CD4-positive, alpha-beta T cell (primary cell): ENCODE data around the gene EXOG. TPM values are rescaled to one million over a fixed set of nuclear protein-coding genes. Genes with fewer than 3 reads are reported as not detected.

Source experiments
- ATAC-seq: fragments of 200-7000 bp; cut with Tn5 transposase; one replicate; pipeline ENCODE4 v1.10.0; 2022; ENCODE audit warnings: mild to moderate bottlenecking; ENCODE audit not compliant: poor library complexity
- CTCF ChIA-PET: fragments of 350-600 bp; sonication (Branson Sonifier 250); formaldehyde crosslinking; loops from one replicate; lab custom pipeline; 2021; ENCODE audit warnings: antibody characterized with exemption, inconsistent platforms; lab: Charles Lee
- POLR2A ChIA-PET: fragments of 350-600 bp; sonication (Branson Sonifier 250); formaldehyde crosslinking; loops from one replicate; lab custom pipeline; 2021; ENCODE audit warnings: antibody characterized with exemption, inconsistent platforms; lab: Charles Lee
- DNase-seq, 14 experiments: peaks; one replicate each; pipeline ENCODE4 v3.0.0-alpha.2; 2013 to 2020; ENCODE audit warnings: mixed read lengths in 2 of 14
- H3K27ac ChIP-seq, 2 donors: one replicate each; pipeline versions ENCODE4 v1.5.1 to v1.7.0; 2013; ENCODE audit warnings: low read length in 2 of 2, low read depth in 1 of 2, mild to moderate bottlenecking in 1 of 2
- H3K27me3 ChIP-seq, 2 experiments: 1 replicate in 1 of 2; 2 replicates in 1 of 2; pipeline versions ENCODE4 v1.6.1 to v1.7.0; 2013; ENCODE audit warnings: low read length in 2 of 2, control low read depth in 1 of 2, mild to moderate bottlenecking in 1 of 2, moderate library complexity in 1 of 2; ENCODE audit not compliant: insufficient read depth in 2 of 2, control insufficient read depth in 1 of 2
- H3K36me3 ChIP-seq: one replicate; pipeline ENCODE4 v1.6.1; 2013; ENCODE audit warnings: low read length, control low read depth; ENCODE audit not compliant: insufficient read depth
- H3K4me1 ChIP-seq: one replicate; pipeline ENCODE4 v1.6.1; 2013; ENCODE audit warnings: low read length, control low read depth; ENCODE audit not compliant: insufficient read depth
- H3K4me3 ChIP-seq: one replicate; pipeline ENCODE4 v1.5.1; 2013; ENCODE audit warnings: mild to moderate bottlenecking, low read length, moderate library complexity
- H3K9me3 ChIP-seq, 2 experiments: 1 replicate in 1 of 2; 2 replicates in 1 of 2; pipeline versions ENCODE4 v1.6.1 to v1.7.0; 2013; ENCODE audit warnings: low read length in 2 of 2, mild to moderate bottlenecking in 2 of 2, control low read depth in 1 of 2, moderate library complexity in 1 of 2; ENCODE audit not compliant: control insufficient read depth in 1 of 2, insufficient read depth in 1 of 2
- H3K27ac Mint-ChIP-seq: one replicate; pipeline ENCODE4 v1.8.0; 2020; ENCODE audit warnings: mixed read lengths
- H3K27me3 Mint-ChIP-seq: one replicate; pipeline ENCODE4 v1.8.0; 2021; ENCODE audit warnings: mixed read lengths
- H3K36me3 Mint-ChIP-seq: one replicate; pipeline ENCODE4 v1.8.0; 2021; ENCODE audit warnings: low read depth, mixed read lengths
- H3K4me1 Mint-ChIP-seq: one replicate; pipeline ENCODE4 v1.8.0; 2021; ENCODE audit warnings: low read depth, mixed read lengths
- H3K4me3 Mint-ChIP-seq: one replicate; pipeline ENCODE4 v1.8.0; 2020; ENCODE audit warnings: mild to moderate bottlenecking, mixed read lengths
- H3K9me3 Mint-ChIP-seq: one replicate; pipeline ENCODE4 v1.8.0; 2020; ENCODE audit warnings: mixed read lengths
- intact Hi-C, 2 experiments: fragments of 100-400 bp; cut with DNase I in 1 of 2; cut with micrococcal nuclease in 1 of 2; formaldehyde crosslinking; loops; one replicate each; pipeline versions ENCODE4 v1.15.1 to v1.9.0; 2023 to 2025; cut with DNase I, micrococcal nuclease
- total RNA-seq, 174 experiments: library from RNA in 2 of 174; stranded (reverse) in 2 of 174; gene quantifications; one replicate each; pipeline ENCODE4 v1.2.3 and lab custom pipeline; 2021 to 2026
- TF ChIP-seq, protein P1 (sequence below): fragments of 200-600 bp; IDR thresholded peaks from one replicate; pipeline ENCODE4 v1.8.0; 2022; ENCODE audit warnings: antibody characterized with exemption, mild to moderate bottlenecking

EXOG gene
- total RNA-seq, 2 experiments from 2014 or later, result 13.7 to 16.0 TPM

DNA sequence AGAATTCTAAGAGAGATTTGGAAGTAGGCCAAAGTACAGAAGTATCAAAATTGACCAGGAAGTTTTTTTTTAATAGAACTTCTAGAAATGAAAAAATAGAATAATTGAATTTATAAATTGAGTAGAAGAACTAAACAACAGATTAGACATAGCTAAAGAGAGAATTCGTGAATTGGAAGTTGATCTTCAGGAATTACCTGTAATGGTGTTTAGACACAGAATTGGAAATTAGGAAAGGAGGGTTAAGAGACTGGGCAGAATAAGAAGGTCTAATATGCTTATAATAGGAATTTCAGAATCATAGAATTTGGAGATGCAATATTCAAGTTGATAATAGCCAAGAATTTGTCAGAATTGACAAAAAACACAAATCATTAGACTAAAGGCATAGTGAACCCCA lies 26.3 kb upstream of the EXOG start:
- ChIA-PET CTCF (interaction anchor here (0.9 kb wide), 1 partner anchor 51 kb away, joined by 3 read pairs; no protein-coding TSS in a partner anchor), POLR2A (interaction anchor here (1.7 kb wide), 1 partner anchor 14 kb away, joined by 5 read pairs; no protein-coding TSS in a partner anchor)
- intact Hi-C loops, result no loop called here
- peaks cover 28% of the 10 kb centered on the region for H3K4me1 Mint-ChIP-seq
- no peaks in the 10 kb centered on the region for H3K36me3 ChIP-seq
- H3K9me3 Mint-ChIP-seq, result peaks cover 10% of the 10 kb centered on the region
- H3K27me3 ChIP-seq, result no peaks in the 10 kb centered on the region
- DNase-seq, result no peak
- H3K36me3 Mint-ChIP-seq, result peaks cover 16% of the 10 kb centered on the region
- no peak overlapping the region for H3K27ac Mint-ChIP-seq
- no peak overlapping the region for H3K27ac ChIP-seq
- TF ChIP-seq, protein P1, sequence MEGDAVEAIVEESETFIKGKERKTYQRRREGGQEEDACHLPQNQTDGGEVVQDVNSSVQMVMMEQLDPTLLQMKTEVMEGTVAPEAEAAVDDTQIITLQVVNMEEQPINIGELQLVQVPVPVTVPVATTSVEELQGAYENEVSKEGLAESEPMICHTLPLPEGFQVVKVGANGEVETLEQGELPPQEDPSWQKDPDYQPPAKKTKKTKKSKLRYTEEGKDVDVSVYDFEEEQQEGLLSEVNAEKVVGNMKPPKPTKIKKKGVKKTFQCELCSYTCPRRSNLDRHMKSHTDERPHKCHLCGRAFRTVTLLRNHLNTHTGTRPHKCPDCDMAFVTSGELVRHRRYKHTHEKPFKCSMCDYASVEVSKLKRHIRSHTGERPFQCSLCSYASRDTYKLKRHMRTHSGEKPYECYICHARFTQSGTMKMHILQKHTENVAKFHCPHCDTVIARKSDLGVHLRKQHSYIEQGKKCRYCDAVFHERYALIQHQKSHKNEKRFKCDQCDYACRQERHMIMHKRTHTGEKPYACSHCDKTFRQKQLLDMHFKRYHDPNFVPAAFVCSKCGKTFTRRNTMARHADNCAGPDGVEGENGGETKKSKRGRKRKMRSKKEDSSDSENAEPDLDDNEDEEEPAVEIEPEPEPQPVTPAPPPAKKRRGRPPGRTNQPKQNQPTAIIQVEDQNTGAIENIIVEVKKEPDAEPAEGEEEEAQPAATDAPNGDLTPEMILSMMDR, result no peak
- no peak for ATAC-seq
- peaks cover 0 to 15% of the 10 kb centered on the region in 2 experiments for H3K9me3 ChIP-seq
- H3K27me3 Mint-ChIP-seq, result no peaks in the 10 kb centered on the region
- no peak overlapping the region for H3K4me3 ChIP-seq
- peaks cover 16% of the 10 kb centered on the region for H3K4me1 ChIP-seq
- H3K4me3 Mint-ChIP-seq, result no peak overlapping the region

DNA sequence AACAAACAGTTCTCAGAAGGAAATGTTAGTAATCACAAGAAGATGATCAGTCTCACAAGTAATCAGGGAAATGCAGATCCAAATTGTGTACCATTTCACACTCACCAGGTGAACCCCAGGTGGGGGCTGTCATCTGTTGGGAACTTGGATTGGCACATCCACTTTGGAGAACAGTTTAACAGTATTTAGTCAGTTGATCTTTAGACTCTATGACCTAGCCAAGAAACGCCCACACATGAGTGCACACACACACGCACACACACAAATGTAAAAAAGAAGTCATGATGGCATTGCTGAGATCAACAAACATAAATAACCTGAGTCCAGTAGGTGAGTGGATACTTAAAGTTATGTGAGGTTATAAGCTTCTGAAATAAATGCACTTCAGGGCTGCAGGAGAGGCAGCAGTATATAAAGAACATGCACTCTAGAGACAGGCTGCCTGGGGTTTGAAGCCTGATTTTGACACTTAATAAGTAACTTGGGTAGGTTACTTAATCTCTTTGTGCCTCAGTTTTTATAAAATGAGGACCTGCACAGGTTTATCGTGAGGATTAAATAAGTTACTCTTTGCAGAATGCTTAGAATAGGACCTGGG lies 24.8 kb upstream of the EXOG start:
- ATAC-seq (no peak), DNase-seq (no peak)
- H3K27me3 ChIP-seq, result no peaks in the 10 kb centered on the region
- Mint-ChIP-seq H3K36me3 (peaks cover 9% of the 10 kb centered on the region), H3K4me1 (peaks cover 28% of the 10 kb centered on the region), H3K4me3 (no peak overlapping the region), H3K9me3 (peaks cover 2% of the 10 kb centered on the region), H3K27ac (no peak overlapping the region), H3K27me3 (no peaks in the 10 kb centered on the region)
- CTCF ChIA-PET, result interaction anchor here (1.3 kb wide), 1 partner anchor 9 kb away, joined by 3 read pairs; no protein-coding TSS in a partner anchor
- intact Hi-C loops, result no loop called here
- H3K36me3 ChIP-seq, result no peaks in the 10 kb centered on the region
- no peak overlapping the region for H3K4me3 ChIP-seq
- no peak overlapping the region for H3K27ac ChIP-seq
- H3K9me3 ChIP-seq, result peaks cover 0 to 15% of the 10 kb centered on the region in 2 experiments
- peaks cover 19% of the 10 kb centered on the region for H3K4me1 ChIP-seq
- POLR2A ChIA-PET, result interaction anchor here (1.7 kb wide), 1 partner anchor 16 kb away, joined by 5 read pairs; no protein-coding TSS in a partner anchor
- TF ChIP-seq, protein P1, result no peak

DNA sequence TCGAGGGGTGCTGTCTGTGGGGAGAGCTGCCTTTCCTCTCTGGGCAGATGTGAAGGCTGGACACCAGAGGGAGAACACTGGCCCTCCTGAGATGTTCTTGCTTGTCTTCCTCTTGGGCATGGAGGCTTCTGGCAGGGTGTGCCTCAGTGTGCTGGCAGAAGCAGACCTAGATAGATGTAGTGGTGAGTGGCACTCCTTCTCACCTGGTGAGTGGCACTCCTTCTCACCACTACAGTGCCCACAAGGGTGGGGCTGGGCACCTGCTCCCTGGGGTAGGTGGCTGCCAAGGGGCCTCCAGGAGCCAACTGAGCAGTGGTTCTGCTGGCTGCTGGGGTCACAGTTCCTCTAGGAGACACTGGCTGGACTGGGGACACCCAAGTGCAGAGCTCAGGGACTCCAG lies 23.8 kb upstream of the EXOG start:
- ATAC-seq (no peak), DNase-seq (no peak)
- Mint-ChIP-seq H3K4me1 (peaks cover 28% of the 10 kb centered on the region), H3K36me3 (peaks cover 9% of the 10 kb centered on the region), H3K27ac (peak overlapping the region; percentile 49), H3K27me3 (no peaks in the 10 kb centered on the region), H3K4me3 (no peak overlapping the region), H3K9me3 (peaks cover 2% of the 10 kb centered on the region)
- ChIA-PET CTCF (no interaction called here), POLR2A (no interaction called here)
- Histone ChIP-seq H3K9me3 (peaks cover 0 to 15% of the 10 kb centered on the region in 2 experiments), H3K4me1 (peaks cover 19% of the 10 kb centered on the region), H3K27me3 (no peaks in the 10 kb centered on the region), H3K36me3 (no peaks in the 10 kb centered on the region), H3K4me3 (no peak overlapping the region), H3K27ac (no peak overlapping the region)
- intact Hi-C loops, result no loop called here
- TF ChIP-seq, protein P1, result no peak
